Measurements from ENCODE around the gene RAB40C. TPM values are rescaled to one million over a fixed set of nuclear protein-coding genes. Genes with fewer than 3 reads are reported as not detected.

RAB40C gene
- total RNA-seq, 1 experiment from 2014 or later: 26.3 TPM

- H3K36me3 ChIP-seq (replicated peaks; ENCODE audit: control insufficient read depth, insufficient read depth, low read length): peaks cover 3% of the 10 kb centered on the region; the same call in 1 of the 2 replicates
- no peaks in the 10 kb centered on the region for H3K27me3 ChIP-seq (ENCODE audit: control insufficient read depth, insufficient read depth, low read length)
- peak; percentile 91 for DNase-seq
- no peak overlapping the region for H3K4me3 ChIP-seq (ENCODE audit: insufficient read depth, low read depth, low read length)
Observed at GRCh38 chr16:576823-577201, 13.1 kb upstream of the RAB40C start.

DNA sequence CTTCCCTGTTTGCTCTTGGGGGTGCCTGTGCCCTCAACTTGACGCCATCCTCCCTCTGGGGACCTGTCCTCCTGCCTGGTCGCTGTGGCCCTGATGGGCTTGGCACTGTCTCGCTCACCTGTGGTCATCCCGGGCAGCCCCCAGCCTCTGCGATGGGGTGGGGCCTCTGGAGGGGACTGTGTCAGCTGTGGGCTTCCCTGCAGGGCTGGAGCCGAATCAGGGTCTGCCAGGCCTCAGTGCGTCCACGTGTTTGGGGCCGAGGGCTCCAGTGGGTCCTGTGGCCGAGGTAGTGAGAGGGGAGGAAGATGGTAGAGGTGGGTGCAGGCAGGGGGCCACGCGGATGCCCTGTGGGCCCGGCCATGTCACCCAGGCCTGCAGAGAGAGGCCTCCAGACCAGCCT is 12.1 kb upstream of the RAB40C start:
- H3K36me3 ChIP-seq (replicated peaks; ENCODE audit: control insufficient read depth, insufficient read depth, low read length): peaks cover 3% of the 10 kb centered on the region; the same call in 1 of the 2 replicates
- H3K4me3 ChIP-seq (ENCODE audit: insufficient read depth, low read depth, low read length): no peak overlapping the region
- no peaks in the 10 kb centered on the region for H3K27me3 ChIP-seq (ENCODE audit: control insufficient read depth, insufficient read depth, low read length)
- no peak for DNase-seq

- H3K27me3 ChIP-seq (ENCODE audit: control insufficient read depth, insufficient read depth, low read length): no peaks in the 10 kb centered on the region
- H3K4me3 ChIP-seq (ENCODE audit: insufficient read depth, low read depth, low read length): no peak overlapping the region
- no peak for DNase-seq
- peaks cover 3% of the 10 kb centered on the region; the same call in 1 of the 2 replicates for H3K36me3 ChIP-seq (replicated peaks; ENCODE audit: control insufficient read depth, insufficient read depth, low read length)
Observed at GRCh38 chr16:578232-578869, 11.5 kb upstream of the RAB40C start.

- DNase-seq: peak; percentile 96
- Histone ChIP-seq H3K27me3 (ENCODE audit: control insufficient read depth, insufficient read depth, low read length) (no peaks in the 10 kb centered on the region), H3K36me3 (replicated peaks; ENCODE audit: control insufficient read depth, insufficient read depth, low read length) (peaks cover 3% of the 10 kb centered on the region; the same call in 1 of the 2 replicates), H3K4me3 (ENCODE audit: insufficient read depth, low read depth, low read length) (peak overlapping the region; percentile 40; the same call in 1 of the 2 replicates)
Observed at GRCh38 chr16:578870-579405, 10.9 kb upstream of the RAB40C start.

GRCh38 chr16:580141-580945 is 9.5 kb upstream of the RAB40C start:
- H3K27me3 ChIP-seq (ENCODE audit: control insufficient read depth, insufficient read depth, low read length): peaks cover 2% of the 10 kb centered on the region; the same call in 1 of the 2 replicates
- H3K36me3 ChIP-seq (replicated peaks; ENCODE audit: control insufficient read depth, insufficient read depth, low read length): no peaks in the 10 kb centered on the region
- no peak for DNase-seq
- no peak overlapping the region for H3K4me3 ChIP-seq (ENCODE audit: insufficient read depth, low read depth, low read length)

GRCh38 chr16:580946-581498 is 8.8 kb upstream of the RAB40C start:
- no peak for DNase-seq
- Histone ChIP-seq H3K36me3 (replicated peaks; ENCODE audit: control insufficient read depth, insufficient read depth, low read length) (no peaks in the 10 kb centered on the region), H3K27me3 (ENCODE audit: control insufficient read depth, insufficient read depth, low read length) (peaks cover 3% of the 10 kb centered on the region; the same call in 1 of the 2 replicates), H3K4me3 (ENCODE audit: insufficient read depth, low read depth, low read length) (no peak overlapping the region)

DNA sequence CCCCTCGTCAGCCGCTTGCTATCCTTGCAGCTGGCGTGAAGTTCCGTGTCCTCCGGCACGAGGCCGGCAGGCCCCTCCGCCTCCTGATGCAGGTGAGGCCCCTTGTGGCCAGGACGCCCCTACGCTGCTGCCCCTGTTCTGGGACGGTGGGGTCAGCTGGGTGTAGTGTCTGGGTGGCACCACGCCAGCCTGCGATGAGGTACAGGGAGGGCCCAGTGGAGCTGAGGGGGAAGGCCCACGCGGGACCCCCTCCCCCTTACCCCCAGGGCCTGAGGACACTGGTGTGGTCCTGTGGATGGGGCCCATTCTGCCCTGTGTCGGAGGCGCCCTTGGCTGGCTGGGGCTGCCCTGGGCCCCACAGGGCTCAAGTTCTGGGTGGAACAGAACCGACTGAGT is 7.7 kb upstream of the RAB40C start:
- Histone ChIP-seq H3K36me3 (replicated peaks; ENCODE audit: control insufficient read depth, insufficient read depth, low read length) (no peaks in the 10 kb centered on the region), H3K27me3 (ENCODE audit: control insufficient read depth, insufficient read depth, low read length) (peaks cover 8% of the 10 kb centered on the region), H3K4me3 (ENCODE audit: insufficient read depth, low read depth, low read length) (no peak overlapping the region)
- peak; percentile 78 for DNase-seq

DNA sequence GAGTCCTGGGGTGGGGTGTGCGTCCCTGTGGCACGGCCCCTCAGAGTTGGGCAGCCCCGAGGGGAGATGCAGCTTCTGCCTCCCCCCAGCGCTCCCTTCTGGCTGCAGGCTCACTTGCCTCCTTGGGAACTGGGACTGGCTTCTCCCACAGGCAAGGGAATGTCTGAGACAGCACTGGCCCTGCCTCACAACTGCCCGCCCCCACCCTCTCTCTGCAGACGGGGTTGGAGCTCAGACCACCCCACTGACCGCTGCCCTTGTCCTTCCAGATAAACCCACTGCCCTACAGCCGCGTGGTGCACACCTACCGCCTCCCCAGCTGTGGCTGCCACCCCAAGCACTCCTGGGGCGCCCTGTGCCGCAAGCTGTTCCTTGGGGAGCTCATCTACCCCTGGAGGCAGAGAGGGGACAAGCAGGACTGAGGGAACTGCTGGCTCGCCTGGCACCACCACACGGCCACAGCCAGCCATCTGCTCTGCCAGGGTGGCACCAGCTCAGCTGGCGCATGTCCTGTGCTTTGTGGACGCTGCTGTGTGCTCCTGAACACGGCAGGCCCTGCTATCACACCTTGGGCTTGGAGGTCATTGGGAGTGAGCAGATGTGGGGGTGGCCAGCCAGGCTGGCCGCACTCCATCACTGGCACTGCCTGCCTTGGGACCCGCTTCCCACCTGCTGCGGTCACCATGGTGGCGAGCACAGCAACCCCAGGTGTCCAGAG is 7.1 kb upstream of the RAB40C start:
- Histone ChIP-seq H3K27me3 (ENCODE audit: control insufficient read depth, insufficient read depth, low read length) (peaks cover 8% of the 10 kb centered on the region), H3K36me3 (replicated peaks; ENCODE audit: control insufficient read depth, insufficient read depth, low read length) (no peaks in the 10 kb centered on the region; the same call in 1 of the 2 replicates), H3K4me3 (ENCODE audit: insufficient read depth, low read depth, low read length) (no peak overlapping the region)
- DNase-seq: peak; percentile 81

DNA sequence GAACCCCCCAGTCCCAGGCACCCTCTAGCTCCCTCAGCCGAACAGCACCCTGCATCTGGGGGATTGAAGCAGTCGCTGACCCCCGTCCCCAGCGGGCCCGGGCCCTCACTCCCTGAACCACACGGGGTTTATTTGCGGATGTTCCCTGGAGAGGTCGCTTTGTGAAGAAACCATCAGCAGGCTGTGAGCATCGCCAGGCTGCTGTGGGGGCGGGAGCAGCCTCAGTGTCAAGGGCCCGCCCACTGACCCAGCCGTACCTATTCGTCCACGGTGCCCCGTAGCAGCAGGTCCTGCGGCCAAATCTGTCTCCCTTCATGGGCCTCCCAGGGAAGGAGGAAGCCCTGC is 6.4 kb upstream of the RAB40C start:
- peak overlapping the region; percentile 14; the same call in 1 of the 2 replicates for H3K4me3 ChIP-seq (ENCODE audit: insufficient read depth, low read depth, low read length)
- DNase-seq: peak; percentile 96
- no peaks in the 10 kb centered on the region; the same call in 1 of the 2 replicates for H3K36me3 ChIP-seq (replicated peaks; ENCODE audit: control insufficient read depth, insufficient read depth, low read length)
- peaks cover 8% of the 10 kb centered on the region for H3K27me3 ChIP-seq (ENCODE audit: control insufficient read depth, insufficient read depth, low read length)

DNA sequence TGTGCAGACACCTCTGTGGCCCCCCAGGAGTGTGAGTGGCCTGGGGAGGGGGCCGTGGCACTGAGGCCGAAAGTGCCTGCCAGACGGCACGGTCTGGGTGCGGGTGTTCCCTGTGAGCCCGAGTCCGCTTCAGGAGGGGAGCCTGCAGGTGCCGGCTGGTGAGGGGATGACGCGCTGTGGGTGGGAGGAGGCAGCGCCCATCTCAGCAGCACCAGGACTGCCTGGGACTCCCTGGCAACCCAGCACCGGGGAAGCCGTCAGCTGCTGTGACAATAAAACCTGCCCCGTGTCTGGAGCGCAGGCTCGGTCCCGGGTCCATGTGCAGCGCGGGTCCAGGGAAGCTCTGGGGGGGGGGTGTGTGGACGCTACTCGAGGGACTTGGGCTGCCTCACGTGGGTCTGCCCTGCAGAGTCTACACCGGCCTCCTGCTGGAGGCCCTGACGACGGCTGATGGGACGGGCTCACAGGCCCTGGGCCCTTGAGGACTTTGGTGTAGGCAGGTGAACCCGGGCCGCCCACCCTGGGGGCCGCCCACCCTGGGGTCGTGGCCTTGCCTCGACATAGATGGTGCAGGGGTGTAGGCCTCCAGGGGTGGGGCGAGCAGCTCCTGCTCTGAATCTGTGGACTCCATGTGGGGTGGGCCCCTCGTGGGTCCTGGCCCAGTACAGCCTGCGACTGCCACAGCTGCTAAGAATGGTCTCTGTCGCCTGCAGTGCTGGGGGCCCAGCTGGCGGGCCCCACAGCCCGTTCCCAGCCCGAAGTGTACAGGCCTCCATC is 5.9 kb upstream of the RAB40C start:
- DNase-seq: peak; percentile 89
- H3K4me3 ChIP-seq (ENCODE audit: insufficient read depth, low read depth, low read length): peak overlapping the region; percentile 14; the same call in 1 of the 2 replicates
- no peaks in the 10 kb centered on the region; the same call in 1 of the 2 replicates for H3K36me3 ChIP-seq (replicated peaks; ENCODE audit: control insufficient read depth, insufficient read depth, low read length)
- H3K27me3 ChIP-seq (ENCODE audit: control insufficient read depth, insufficient read depth, low read length): peaks cover 8% of the 10 kb centered on the region

- DNase-seq: peak; percentile 83
- Histone ChIP-seq H3K4me3 (ENCODE audit: insufficient read depth, low read depth, low read length) (no peak overlapping the region), H3K36me3 (replicated peaks; ENCODE audit: control insufficient read depth, insufficient read depth, low read length) (no peaks in the 10 kb centered on the region; the same call in 1 of the 2 replicates), H3K27me3 (ENCODE audit: control insufficient read depth, insufficient read depth, low read length) (peaks cover 8% of the 10 kb centered on the region)
Observed at GRCh38 chr16:585351-585750, 4.5 kb upstream of the RAB40C start.

DNA sequence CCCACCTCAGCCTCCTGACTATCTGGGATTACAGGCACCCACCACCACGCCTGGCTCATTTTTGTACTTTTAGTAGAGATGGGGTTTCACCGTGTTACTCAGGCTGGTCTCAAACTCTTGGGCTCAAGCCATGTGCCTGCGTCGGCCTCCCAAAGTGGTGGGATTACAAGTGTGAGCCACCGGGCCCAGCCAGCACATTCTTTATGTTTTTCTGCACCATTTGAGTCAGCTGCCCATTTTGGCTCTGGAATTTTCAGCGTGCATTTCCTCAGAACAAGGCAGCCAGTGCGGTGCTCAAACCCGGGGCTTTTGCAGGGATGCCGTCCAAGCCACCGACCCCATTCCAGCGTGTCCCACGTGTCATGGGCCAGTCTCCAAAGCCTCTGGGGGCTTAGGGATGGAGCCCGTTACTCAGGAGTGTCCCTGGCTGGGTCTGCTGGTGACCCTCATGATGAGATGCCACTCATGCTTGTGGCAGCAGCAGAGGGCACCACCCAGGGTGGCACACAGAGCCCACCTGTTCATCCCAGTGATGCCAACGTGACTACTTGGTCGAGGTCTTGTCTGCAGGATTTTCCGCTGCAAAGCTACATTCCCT is 3.7 kb upstream of the RAB40C start:
- Histone ChIP-seq H3K36me3 (replicated peaks; ENCODE audit: control insufficient read depth, insufficient read depth, low read length) (no peaks in the 10 kb centered on the region; the same call in 1 of the 2 replicates), H3K27me3 (ENCODE audit: control insufficient read depth, insufficient read depth, low read length) (peaks cover 14% of the 10 kb centered on the region), H3K4me3 (ENCODE audit: insufficient read depth, low read depth, low read length) (no peak overlapping the region)
- no peak for DNase-seq

Data from H7 (cell line).